Osteoblast (primary cell): ENCODE results near the gene SHROOM4. TPM values are rescaled to one million over a fixed set of nuclear protein-coding genes. Genes with fewer than 3 reads are reported as not detected.

Experiments used
- DNase-seq: peaks from one replicate; pipeline ENCODE4 v3.0.0; 2011; ENCODE audit warnings: low spot score, mixed read lengths; ENCODE audit not compliant: insufficient read length; ENCODE audit errors: missing footprints
- H2AFZ ChIP-seq: 2 replicates; pipeline ENCODE4 v1.6.0; 2011; ENCODE audit warnings: mild to moderate bottlenecking, low read length
- H3K27ac ChIP-seq: 2 replicates; pipeline ENCODE4 v1.5.1; 2011; ENCODE audit warnings: mild to moderate bottlenecking, low read depth, low read length, moderate library complexity
- H3K27me3 ChIP-seq: 2 replicates; pipeline ENCODE4 v1.6.0; 2012; ENCODE audit warnings: mild to moderate bottlenecking, control low read depth, inconsistent platforms, low read length, moderate library complexity; ENCODE audit not compliant: insufficient read depth
- H3K36me3 ChIP-seq: 2 replicates; pipeline ENCODE4 v1.5.1; 2011; ENCODE audit warnings: mild to moderate bottlenecking, low read length, control low read depth, moderate library complexity; ENCODE audit not compliant: insufficient read depth
- H3K4me1 ChIP-seq: 2 replicates; pipeline ENCODE4 v1.5.1; 2011; ENCODE audit warnings: mild to moderate bottlenecking, low read length, control low read depth, moderate library complexity; ENCODE audit not compliant: insufficient read depth
- H3K4me2 ChIP-seq: 2 replicates; pipeline ENCODE4 v1.6.0; 2011; ENCODE audit warnings: mild to moderate bottlenecking, low read length; ENCODE audit not compliant: insufficient read depth
- H3K4me3 ChIP-seq: fragments of 200-600 bp; sonication (generic); 3 replicates; pipeline ENCODE4 v1.5.1; 2012; ENCODE audit warnings: mild to moderate bottlenecking, low read length, inconsistent platforms; ENCODE audit not compliant: insufficient read depth
- H3K79me2 ChIP-seq: 2 replicates; pipeline ENCODE4 v1.6.0; 2012; ENCODE audit warnings: mild to moderate bottlenecking, low read length, control low read depth, inconsistent platforms; ENCODE audit not compliant: insufficient read depth
- H3K9me3 ChIP-seq: 2 replicates; pipeline ENCODE4 v1.5.1; 2011; ENCODE audit warnings: low read depth, low read length, control low read depth
- H4K20me1 ChIP-seq: 2 replicates; pipeline ENCODE4 v1.6.0; 2012; ENCODE audit warnings: mild to moderate bottlenecking, low read length, control low read depth; ENCODE audit not compliant: insufficient read depth
- total RNA-seq: library from RNA; depleted of rRNA; stranded (reverse); fragments of >200 nt; gene quantifications from 2 replicates; pipeline ENCODE4 v1.2.3, GENCODE V29; 2012
- TF ChIP-seq, protein P1 (sequence below): IDR thresholded peaks from 2 replicates; pipeline ENCODE4 v1.5.1; 2011; ENCODE audit warnings: mild to moderate bottlenecking, low read depth, low read length, moderate library complexity; ENCODE audit errors: extremely low read depth

The SHROOM4 gene
- total RNA-seq, 1 donor: 2.2 TPM

DNA sequence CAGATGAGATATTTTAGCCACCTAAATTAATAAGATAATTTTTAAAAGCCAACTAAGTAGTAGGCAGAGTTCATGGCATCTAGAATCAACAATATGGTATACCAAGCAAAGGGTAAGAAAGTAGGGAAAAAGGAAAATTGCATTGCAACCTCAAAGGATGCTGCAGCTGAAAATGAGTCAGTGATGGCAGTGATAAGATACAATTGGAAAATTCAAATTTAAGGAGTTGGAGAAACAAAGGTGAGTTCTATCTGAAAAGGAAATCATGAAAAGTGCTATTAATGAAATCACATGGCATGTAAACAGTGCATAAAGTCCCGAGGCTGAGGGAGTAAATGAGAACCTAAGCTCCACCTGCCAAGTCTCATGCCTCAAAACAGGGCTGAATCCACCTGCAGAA is 33.9 kb downstream of the SHROOM4 start:
- no peaks in the 10 kb centered on the region for H4K20me1 ChIP-seq
- no peak overlapping the region for H3K4me2 ChIP-seq
- DNase-seq: no peak

DNA sequence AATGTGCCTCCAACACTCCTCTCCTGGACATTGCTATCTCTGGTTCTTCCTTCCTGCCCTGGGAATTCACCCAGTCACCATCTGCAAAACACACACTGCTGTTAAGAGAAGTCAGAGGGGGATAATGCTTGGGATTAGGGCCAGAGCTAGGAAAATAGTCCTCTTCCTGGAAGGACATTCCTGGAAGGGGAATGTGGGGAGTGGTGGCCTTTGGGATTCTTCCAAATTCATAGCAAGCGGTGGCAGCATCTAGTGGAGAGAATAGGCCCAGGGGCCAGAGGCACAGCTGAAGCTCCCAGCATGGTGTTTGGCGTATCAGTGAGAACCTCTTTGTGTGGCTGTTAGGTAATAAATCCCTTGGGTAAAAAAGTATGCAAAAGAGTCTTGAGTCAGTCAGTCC is 34.3 kb downstream of the SHROOM4 start:
- Histone ChIP-seq H3K36me3 (no peaks in the 10 kb centered on the region), H3K9me3 (no peaks in the 10 kb centered on the region), H3K4me1 (no peaks in the 10 kb centered on the region), H2AFZ (no peak overlapping the region), H3K4me3 (no peak overlapping the region), H3K27me3 (no peaks in the 10 kb centered on the region), H3K79me2 (no peaks in the 10 kb centered on the region), H3K27ac (no peak overlapping the region), H4K20me1 (no peaks in the 10 kb centered on the region), H3K4me2 (no peak overlapping the region)
- TF ChIP-seq, protein P1, sequence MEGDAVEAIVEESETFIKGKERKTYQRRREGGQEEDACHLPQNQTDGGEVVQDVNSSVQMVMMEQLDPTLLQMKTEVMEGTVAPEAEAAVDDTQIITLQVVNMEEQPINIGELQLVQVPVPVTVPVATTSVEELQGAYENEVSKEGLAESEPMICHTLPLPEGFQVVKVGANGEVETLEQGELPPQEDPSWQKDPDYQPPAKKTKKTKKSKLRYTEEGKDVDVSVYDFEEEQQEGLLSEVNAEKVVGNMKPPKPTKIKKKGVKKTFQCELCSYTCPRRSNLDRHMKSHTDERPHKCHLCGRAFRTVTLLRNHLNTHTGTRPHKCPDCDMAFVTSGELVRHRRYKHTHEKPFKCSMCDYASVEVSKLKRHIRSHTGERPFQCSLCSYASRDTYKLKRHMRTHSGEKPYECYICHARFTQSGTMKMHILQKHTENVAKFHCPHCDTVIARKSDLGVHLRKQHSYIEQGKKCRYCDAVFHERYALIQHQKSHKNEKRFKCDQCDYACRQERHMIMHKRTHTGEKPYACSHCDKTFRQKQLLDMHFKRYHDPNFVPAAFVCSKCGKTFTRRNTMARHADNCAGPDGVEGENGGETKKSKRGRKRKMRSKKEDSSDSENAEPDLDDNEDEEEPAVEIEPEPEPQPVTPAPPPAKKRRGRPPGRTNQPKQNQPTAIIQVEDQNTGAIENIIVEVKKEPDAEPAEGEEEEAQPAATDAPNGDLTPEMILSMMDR: no peak
- DNase-seq: no peak

More for the DNA sequence above, 33.9 kb downstream of the SHROOM4 start:
- no peaks in the 10 kb centered on the region for H3K4me1 ChIP-seq
- no peak overlapping the region for H3K27ac ChIP-seq
- no peaks in the 10 kb centered on the region for H3K79me2 ChIP-seq
- H3K9me3 ChIP-seq: no peaks in the 10 kb centered on the region
- TF ChIP-seq, protein P1: no peak
- H3K27me3 ChIP-seq: no peaks in the 10 kb centered on the region
- no peak overlapping the region for H3K4me3 ChIP-seq
- H2AFZ ChIP-seq: no peak overlapping the region
- H3K36me3 ChIP-seq: no peaks in the 10 kb centered on the region

DNA sequence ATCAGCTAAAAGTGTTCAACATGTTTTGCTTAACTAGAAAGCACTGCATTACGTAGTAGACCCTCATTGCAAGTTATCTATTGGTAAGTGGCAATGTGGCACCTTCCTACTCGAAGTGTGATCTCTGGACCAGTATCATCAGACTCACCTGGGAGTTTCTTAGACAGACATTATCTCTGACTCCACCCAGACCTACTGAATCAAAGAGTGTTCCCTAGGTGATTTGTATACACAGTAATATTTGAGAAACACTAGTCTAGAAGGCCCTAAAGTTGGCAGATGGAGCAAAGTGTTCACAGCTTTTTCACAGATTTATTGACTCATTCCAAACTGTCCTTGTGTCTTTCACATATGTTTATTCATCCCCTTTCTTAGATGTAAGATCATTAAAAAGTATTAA is 35.7 kb downstream of the SHROOM4 start:
- no peak overlapping the region for H3K4me3 ChIP-seq
- H3K27ac ChIP-seq: no peak overlapping the region
- H4K20me1 ChIP-seq: no peaks in the 10 kb centered on the region
- no peak overlapping the region for H2AFZ ChIP-seq
- no peaks in the 10 kb centered on the region for H3K9me3 ChIP-seq
- H3K4me1 ChIP-seq: no peaks in the 10 kb centered on the region
- H3K36me3 ChIP-seq: no peaks in the 10 kb centered on the region
- no peak for DNase-seq
- H3K4me2 ChIP-seq: no peak overlapping the region
- H3K27me3 ChIP-seq: no peaks in the 10 kb centered on the region
- TF ChIP-seq, protein P1: no peak
- no peaks in the 10 kb centered on the region for H3K79me2 ChIP-seq

DNA sequence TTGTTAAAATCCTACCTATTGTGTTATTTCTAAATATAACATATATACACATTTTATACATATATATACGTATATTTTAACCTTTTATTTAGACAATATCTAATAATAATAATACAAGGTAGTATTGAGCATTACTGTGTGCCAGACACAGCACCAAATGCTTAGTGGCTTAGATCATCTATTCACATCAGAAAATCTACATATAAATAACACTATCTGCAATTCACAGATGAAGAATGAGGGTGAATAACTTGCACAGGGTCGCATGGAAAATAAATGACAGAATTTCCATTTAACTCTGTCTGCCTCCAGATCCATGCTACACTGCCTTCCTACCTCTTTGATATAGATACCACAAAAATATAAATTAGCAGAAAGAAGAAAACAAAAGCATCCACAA is 37.7 kb downstream of the SHROOM4 start:
- TF ChIP-seq, protein P1: no peak
- H3K4me1 ChIP-seq: no peaks in the 10 kb centered on the region
- H4K20me1 ChIP-seq: no peaks in the 10 kb centered on the region
- no peak overlapping the region for H3K4me3 ChIP-seq
- H3K27ac ChIP-seq: no peak overlapping the region
- H2AFZ ChIP-seq: no peak overlapping the region
- H3K4me2 ChIP-seq: no peak overlapping the region
- DNase-seq: no peak
- H3K27me3 ChIP-seq: no peaks in the 10 kb centered on the region
- no peaks in the 10 kb centered on the region for H3K9me3 ChIP-seq
- no peaks in the 10 kb centered on the region for H3K79me2 ChIP-seq
- H3K36me3 ChIP-seq: no peaks in the 10 kb centered on the region
